ENCODE data around the gene IVD.
A peak's percentile ranks its signal among the peaks of the same experiment; 100 is the strongest.

IVD gene

GRCh38 chr15:40377606-40378005 lies 28.0 kb upstream of the IVD start:
- DNase-seq (ENCODE audit: low read depth, low spot score), result no peak

- no peak for DNase-seq (ENCODE audit: low read depth, low spot score)
These were observed 26.2 kb upstream of the IVD start for GRCh38 chr15:40379374-40379773.

- DNase-seq (ENCODE audit: low read depth, low spot score), result no peak
These were observed 25.7 kb upstream of the IVD start for GRCh38 chr15:40379853-40380252.

GRCh38 chr15:40380636-40381035 lies 25.0 kb upstream of the IVD start:
- no peak for DNase-seq (ENCODE audit: low read depth, low spot score)

DNA sequence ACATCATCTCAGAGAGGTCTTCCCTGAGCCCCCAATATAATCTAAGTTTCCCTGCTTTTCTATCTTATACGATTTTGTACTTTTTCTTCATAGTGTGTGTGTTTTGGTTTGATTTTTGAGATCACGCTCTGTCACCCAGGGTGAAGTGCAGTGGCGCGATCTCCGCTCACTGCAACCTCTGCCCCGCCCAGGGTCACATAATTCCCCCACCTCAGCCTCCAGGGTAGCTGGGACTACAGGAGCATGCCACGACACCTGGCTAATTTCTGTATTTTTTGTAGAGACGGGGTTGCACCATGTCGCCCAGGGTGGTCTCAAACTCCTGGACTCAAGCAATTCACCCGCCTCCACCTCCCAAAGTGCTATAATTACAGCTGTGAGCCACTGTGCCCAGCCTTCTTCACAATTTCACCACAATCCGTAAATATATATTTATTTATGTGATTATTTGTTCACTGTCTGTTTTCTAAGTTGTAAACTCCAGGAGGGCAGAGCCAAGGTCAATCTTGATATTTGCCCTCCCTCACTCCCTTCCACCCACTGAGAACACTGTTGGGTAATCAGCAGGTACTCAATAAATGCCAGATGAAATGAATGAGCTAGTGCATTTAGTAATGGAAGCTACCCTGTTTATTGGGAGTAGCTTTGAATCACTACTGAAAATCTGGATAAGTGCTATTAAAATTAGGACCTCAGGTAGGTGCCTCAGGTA lies 23.6 kb upstream of the IVD start:
- no peak for DNase-seq (ENCODE audit: low read depth, low spot score)

GRCh38 chr15:40382580-40383456 lies 22.8 kb upstream of the IVD start, which contains the start of gene KNSTRN:
TSS of gene KNSTRN (plus strand) at chr15:40382721. CDS start at chr15:40382836, 115 bp downstream.
- peak; percentile 89 for DNase-seq (ENCODE audit: low read depth, low spot score)

DNA sequence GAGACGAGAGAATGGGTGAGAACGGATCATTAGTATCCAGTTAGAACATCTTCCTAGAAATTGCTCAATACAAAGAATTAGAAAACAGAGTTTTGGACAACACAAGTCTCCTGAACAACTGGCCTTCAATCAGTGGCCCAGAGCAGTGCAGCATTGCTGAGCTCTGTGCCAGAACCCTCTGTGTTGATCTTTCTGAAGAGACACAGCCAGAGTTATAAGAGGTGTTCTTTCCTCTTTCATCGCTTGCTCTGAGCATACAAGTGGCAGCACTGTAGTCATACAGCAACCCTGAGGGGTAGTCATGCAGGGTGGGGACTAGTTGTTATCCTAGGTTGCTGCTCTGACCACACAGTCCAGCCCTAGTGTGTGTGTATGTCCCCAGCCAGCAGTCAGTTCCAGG lies 19.1 kb upstream of the IVD start:
- no peak for DNase-seq (ENCODE audit: low read depth, low spot score)

DNA sequence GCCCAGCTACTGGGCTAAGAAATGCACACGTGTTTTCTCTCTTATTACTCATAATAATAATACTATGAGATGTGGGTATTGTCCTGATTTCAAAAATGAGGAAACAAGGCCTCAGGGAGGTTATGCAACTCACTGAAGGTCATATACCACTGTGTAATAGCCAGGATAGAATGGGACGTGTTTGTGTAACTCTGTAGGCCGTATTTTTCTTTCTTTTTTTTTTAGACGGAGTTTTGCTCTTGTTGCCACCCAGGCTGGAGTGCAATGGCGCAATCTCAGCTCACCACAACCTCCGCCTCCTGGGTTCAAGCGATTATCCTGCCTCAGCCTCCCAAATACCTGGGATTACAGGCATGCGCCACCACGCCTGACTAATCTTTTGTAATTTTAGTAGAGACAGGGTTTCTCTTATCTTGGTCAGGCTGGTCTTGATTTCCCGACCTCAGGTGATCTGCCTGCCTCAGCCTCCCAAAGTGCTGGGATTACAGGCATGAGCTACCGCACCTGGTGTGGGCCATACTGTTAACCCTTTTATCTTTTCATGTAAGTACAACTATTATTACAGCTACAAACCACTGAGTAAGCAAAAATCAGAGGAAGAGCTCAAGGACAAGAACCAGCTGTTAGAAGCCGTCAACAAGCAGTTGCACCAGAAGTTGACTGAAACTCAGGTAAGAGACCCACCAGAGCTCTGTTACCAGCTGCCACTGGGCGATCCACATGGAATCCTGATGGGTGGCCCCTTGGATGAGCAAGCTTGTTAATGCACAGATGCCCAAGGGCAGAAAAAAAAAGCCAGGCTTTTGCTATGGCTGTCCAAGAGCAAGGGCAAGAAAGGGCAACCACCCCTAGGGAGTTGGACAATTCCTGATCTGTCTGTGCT lies 16.4 kb upstream of the IVD start:
- no peak for DNase-seq (ENCODE audit: low read depth, low spot score)

- DNase-seq (ENCODE audit: low read depth, low spot score), result no peak
These were observed 15.6 kb upstream of the IVD start for GRCh38 chr15:40389824-40390595.

DNA sequence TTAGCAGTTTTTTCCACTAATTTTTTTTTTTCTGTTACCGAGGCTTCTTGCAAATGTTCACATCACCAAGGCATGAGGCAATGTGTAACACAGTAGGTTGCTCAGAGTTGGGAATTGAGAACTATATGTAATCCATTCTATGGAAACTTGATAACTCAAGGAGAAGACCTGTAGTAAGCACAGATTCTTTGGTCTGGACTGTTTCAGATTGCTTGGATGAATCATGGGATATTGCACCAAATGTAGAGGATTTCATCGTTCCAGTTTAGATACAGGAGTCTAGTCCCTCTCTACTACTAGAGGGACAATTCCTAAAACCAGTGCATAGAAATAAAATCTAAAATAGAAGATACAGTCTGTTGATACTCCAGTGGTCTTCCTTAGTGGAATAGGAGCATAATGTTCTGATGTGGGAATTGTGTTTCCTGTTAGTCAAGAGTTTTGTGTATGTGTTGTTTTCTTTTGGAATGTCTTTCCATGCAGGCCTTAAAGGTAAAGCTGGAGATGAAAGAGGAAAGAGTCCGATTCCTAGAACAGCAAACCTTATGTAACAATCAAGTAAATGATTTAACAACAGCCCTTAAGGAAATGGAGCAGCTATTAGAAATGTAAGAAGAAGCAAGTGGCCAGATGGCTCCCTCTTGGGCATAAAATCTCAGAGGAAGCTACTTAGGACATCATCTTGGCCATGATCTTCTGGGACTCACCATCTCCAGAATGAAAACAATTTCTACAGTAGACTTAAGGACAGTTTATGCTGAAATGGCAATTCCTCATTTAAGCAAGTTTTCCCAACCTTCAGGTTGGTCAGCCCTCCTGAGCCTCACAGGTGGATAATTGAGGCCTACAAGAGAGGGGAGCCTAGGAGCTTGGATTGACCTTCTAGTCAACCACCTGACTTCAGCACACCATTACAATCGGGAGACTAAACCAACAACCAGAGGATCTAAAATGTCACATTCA lies 12.3 kb upstream of the IVD start:
- no peak for DNase-seq (ENCODE audit: low read depth, low spot score)

- DNase-seq (ENCODE audit: low read depth, low spot score), result no peak
These were observed 7.7 kb upstream of the IVD start for GRCh38 chr15:40397688-40398412.

GRCh38 chr15:40398413-40398873 lies 7.2 kb upstream of the IVD start:
- DNase-seq (ENCODE audit: low read depth, low spot score), result no peak

DNA sequence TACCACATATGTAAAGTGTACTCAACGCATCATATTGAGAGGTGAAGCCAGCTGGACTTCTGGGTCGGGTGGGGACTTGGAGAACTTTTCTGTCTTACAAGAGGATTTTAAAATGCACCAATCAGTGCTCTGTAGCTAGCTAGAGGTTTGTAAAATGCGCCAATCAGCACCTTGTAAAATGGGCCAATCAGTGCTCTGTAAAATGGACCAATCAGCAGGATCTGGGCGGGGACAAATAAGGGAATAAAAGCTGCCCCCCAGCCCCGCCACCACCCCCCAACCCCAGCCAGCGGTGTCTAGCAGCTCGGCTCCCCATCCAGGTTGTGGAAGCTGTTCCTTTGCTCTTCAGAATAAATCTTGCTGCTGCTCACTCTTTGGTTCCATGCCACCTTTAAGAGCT lies 6.2 kb upstream of the IVD start:
- DNase-seq (ENCODE audit: low read depth, low spot score), result no peak

DNA sequence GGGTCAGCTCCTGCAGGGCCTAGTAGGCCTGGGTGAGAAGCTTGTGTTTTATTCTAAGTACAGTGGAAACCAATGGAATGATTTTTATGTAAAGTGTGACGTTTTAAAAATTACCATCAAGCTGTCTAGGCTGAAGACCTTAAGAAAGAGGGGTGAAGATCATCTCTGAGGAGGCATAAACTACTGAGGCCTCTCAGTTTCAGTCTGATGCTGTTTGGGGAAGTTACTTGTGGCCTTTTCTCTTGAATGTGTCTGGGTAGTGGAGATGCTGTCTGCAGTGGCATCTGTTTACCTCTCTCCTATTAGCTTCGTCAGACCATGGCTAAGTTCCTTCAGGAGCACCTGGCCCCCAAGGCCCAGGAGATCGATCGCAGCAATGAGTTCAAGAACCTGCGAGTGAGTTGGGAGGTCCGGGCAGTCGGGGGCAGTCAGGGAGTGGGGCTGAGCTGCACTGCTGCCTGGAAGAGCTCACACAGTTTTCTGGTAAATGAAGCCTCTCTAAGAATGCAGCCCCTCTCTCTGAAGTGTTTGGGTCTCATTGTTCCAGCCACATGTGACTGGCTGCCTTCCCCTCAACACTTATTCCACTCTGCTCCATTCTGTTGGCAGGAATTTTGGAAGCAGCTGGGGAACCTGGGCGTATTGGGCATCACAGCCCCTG lies 1.9 kb downstream of the IVD start:
- DNase-seq (ENCODE audit: low read depth, low spot score), result no peak

DNA sequence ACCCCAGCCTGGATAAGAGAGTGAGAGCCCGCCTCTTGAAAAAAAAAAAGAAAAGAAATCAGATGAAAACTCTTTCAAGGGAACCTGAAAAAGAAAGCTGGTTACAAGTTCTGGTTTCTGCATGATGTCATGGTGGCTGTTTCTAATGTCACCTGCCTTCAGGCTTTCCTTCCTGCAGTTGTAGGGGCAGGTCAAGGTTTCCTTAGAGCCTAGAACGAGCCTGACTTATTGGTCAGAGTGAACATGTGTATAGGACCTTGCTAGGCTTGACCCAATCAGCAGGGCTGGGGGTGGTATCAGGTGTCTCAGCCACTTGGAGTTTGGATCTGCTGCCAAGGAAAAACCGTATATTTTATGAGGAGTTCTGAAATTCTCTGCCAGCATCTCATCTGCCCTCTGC lies 3.8 kb downstream of the IVD start:
- DNase-seq (ENCODE audit: low read depth, low spot score), result no peak

DNA sequence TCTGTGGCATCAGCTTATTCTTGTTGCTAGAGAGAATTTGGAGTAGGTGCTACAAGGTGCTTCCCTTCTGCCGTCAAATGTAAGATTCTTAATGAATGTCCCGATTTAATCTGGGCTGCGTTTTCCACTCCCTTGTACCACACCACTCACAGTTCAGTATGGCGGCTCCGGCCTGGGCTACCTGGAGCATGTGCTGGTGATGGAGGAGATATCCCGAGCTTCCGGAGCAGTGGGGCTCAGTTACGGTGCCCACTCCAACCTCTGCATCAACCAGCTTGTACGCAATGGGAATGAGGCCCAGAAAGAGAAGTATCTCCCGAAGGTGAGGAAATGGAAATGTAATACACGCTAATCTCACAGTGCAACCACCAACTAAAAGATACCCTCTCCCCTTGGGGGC lies 4.9 kb downstream of the IVD start:
- DNase-seq (ENCODE audit: low read depth, low spot score), result no peak

DNA sequence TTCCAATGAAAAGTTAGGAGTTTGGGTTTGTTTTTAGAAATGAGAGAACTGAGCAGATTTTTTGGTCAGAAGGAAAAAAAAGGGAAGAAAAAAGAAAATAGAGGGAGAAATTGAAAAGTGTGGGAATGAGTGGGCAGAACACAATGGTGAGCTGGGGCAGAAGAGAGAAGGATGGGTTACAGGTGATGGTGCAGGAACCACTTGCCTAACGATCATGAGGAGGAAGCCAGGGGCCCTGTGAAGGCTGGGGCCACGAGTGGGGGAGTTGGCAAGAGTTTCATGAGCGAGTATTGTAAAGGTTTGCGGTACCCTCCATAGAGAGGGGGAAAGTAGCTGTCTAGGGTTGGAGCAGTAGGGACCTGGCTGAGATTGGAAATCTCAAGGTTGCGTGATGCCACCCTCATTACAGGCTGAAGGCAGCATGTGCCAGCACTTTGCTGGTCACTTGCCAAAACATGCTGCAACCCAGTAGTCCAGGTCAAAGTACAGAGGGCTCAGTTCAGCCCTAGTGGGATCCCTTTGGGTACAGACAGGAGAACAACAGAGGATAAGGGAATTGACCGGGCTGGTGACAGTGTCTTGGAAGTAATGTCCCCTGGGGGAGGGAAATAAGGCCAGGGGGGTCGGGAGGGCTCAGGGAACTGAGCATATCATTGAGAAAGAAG lies 6.6 kb downstream of the IVD start:
- no peak for DNase-seq (ENCODE audit: low read depth, low spot score)

GRCh38 chr15:40413036-40413435 lies 7.4 kb downstream of the IVD start:
- DNase-seq (ENCODE audit: low read depth, low spot score), result no peak

Data from activated CD4-positive, CD25-positive, alpha-beta regulatory T cell treated with anti-CD3 and anti-CD28 coated beads, Interleukin-2, amount 50 U/mL, for 16 hours (primary cell).